GM23338 (cell line): ENCODE data around the gene S100A6.

ENCODE experiments used
- POLR2AphosphoS5 ChIP-seq: IDR thresholded peaks from 2 replicates; pipeline ENCODE4 v1.6.1; 2016; ENCODE audit warnings: antibody characterized with exemption, low read depth
- TF ChIP-seq, protein P1 (sequence below), 2 experiments: fragments of 200-600 bp in 1 of 2; sonication (generic) in 1 of 2; conservative IDR thresholded peaks; 2 replicates each; pipeline versions ENCODE4 v1.5.1 to v1.6.1; 2016 to 2017; ENCODE audit warnings: antibody characterized with exemption in 2 of 2, low read depth in 2 of 2, mild to moderate bottlenecking in 2 of 2, moderate library complexity in 1 of 2

- TF ChIP-seq, protein P1, sequence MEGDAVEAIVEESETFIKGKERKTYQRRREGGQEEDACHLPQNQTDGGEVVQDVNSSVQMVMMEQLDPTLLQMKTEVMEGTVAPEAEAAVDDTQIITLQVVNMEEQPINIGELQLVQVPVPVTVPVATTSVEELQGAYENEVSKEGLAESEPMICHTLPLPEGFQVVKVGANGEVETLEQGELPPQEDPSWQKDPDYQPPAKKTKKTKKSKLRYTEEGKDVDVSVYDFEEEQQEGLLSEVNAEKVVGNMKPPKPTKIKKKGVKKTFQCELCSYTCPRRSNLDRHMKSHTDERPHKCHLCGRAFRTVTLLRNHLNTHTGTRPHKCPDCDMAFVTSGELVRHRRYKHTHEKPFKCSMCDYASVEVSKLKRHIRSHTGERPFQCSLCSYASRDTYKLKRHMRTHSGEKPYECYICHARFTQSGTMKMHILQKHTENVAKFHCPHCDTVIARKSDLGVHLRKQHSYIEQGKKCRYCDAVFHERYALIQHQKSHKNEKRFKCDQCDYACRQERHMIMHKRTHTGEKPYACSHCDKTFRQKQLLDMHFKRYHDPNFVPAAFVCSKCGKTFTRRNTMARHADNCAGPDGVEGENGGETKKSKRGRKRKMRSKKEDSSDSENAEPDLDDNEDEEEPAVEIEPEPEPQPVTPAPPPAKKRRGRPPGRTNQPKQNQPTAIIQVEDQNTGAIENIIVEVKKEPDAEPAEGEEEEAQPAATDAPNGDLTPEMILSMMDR (conservative IDR thresholded peaks at IDR 0.05; ENCODE audit: low read depth in 2 of 2) = no peak
- TF ChIP-seq POLR2AphosphoS5 = no peak
Observed at GRCh38 chr1:153546371-153546770, 10.6 kb upstream of the S100A6 start.
